Cardiac fibroblast (primary cell): ENCODE data around the gene CTPS2.
A peak's percentile ranks its signal among the peaks of the same experiment; 100 is the strongest.
"Not testable (repeated sequence)": the region's sequence is repeated elsewhere in the genome, so short reads cannot be mapped to it uniquely, and the experiment has no call there.

ENCODE experiments used
- DNase-seq, 2 donors: peaks; one replicate each; pipeline versions ENCODE4 v3.0.0 to v3.0.0-alpha.2; 2010; ENCODE audit warnings: low read depth in 2 of 2
- H3K4me3 ChIP-seq, 2 donors: replicated peaks in 1 of 2; 1 replicate in 1 of 2; 2 replicates in 1 of 2; pipeline ENCODE4 v1.5.1; 2011; ENCODE audit warnings: low read depth in 2 of 2, low read length in 2 of 2, mild to moderate bottlenecking in 2 of 2, moderate library complexity in 1 of 2
- TF ChIP-seq, protein P1 (sequence below): IDR thresholded peaks from one replicate; pipeline ENCODE4 v1.5.1; 2011; ENCODE audit warnings: low read depth, mild to moderate bottlenecking, low read length, inconsistent platforms

The CTPS2 gene

GRCh38 chrX:16745102-16745501 is 32.6 kb upstream of the CTPS2 start:
- TF ChIP-seq, protein P1, sequence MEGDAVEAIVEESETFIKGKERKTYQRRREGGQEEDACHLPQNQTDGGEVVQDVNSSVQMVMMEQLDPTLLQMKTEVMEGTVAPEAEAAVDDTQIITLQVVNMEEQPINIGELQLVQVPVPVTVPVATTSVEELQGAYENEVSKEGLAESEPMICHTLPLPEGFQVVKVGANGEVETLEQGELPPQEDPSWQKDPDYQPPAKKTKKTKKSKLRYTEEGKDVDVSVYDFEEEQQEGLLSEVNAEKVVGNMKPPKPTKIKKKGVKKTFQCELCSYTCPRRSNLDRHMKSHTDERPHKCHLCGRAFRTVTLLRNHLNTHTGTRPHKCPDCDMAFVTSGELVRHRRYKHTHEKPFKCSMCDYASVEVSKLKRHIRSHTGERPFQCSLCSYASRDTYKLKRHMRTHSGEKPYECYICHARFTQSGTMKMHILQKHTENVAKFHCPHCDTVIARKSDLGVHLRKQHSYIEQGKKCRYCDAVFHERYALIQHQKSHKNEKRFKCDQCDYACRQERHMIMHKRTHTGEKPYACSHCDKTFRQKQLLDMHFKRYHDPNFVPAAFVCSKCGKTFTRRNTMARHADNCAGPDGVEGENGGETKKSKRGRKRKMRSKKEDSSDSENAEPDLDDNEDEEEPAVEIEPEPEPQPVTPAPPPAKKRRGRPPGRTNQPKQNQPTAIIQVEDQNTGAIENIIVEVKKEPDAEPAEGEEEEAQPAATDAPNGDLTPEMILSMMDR = no peak
- H3K4me3 ChIP-seq = no peak overlapping the region
- DNase-seq = no peak

DNA sequence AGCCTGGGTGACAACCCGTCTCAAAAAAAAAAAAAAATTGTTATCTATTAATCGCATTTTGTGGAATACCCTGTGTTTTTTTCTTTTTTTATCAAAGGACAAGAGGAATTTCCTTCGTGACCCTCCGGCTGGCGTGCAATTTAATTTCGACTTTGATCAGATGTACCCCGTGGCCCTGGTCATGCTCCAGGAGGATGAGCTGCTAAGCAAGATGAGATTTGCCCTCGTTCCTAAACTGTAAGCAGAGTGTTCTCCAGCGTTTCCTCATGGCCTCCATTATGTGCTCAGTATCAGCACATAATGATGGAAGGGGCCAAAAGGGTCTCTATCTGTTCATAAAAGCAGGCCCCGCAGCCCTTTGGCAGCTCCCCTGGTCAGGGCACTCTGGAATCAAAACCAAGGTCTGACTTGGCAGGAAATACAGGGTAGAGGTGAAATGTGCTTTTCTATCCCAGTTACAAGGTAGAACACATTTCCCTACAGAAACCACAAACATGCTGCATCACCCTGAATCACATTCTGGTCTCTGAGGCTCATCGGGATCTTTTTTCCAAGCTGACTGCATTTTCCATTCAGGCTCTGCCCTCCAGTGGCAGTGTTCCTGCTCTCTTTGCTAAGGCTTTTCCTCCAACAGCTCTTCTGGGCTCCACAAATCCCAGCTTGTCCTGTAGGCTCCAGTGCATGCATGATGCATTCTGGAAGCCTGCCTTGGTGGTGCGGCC is 31.3 kb upstream of the CTPS2 start:
- no peak overlapping the region for H3K4me3 ChIP-seq
- DNase-seq = peak; percentile 47 to 73
- TF ChIP-seq, protein P1 = peak; percentile 24

GRCh38 chrX:16739574-16739973 is 27.1 kb upstream of the CTPS2 start:
- H3K4me3 ChIP-seq = no peak overlapping the region
- TF ChIP-seq, protein P1 = no peak
- peak in 1 of 2 donors; percentile 10 for DNase-seq

- TF ChIP-seq, protein P1 = no peak
- H3K4me3 ChIP-seq = no peak overlapping the region
- no peak for DNase-seq
These were observed 24.6 kb upstream of the CTPS2 start for GRCh38 chrX:16737024-16737423.

- H3K4me3 ChIP-seq = no peak overlapping the region
- TF ChIP-seq, protein P1 = no peak
- DNase-seq = no peak
These were observed 20.5 kb upstream of the CTPS2 start for GRCh38 chrX:16733013-16733412.

- TF ChIP-seq, protein P1 = no peak
- no peak for DNase-seq
- H3K4me3 ChIP-seq = no peak overlapping the region
These were observed 18.0 kb upstream of the CTPS2 start for GRCh38 chrX:16730450-16730849.

GRCh38 chrX:16727637-16728036 is 15.2 kb upstream of the CTPS2 start:
- TF ChIP-seq, protein P1 = no peak

GRCh38 chrX:16726347-16726988 is 14.0 kb upstream of the CTPS2 start:
- not testable (repeated sequence) for H3K4me3 ChIP-seq, DNase-seq

More at GRCh38 chrX:16727637-16728036, 15.2 kb upstream of the CTPS2 start:
- H3K4me3 ChIP-seq = no peak overlapping the region
- DNase-seq = no peak
